Measurements from ENCODE around the gene ZSCAN18.
"Not testable (repeated sequence)": the region's sequence is repeated elsewhere in the genome, so short reads cannot be mapped to it uniquely, and the experiment has no call there.

ZSCAN18 gene, protein sequence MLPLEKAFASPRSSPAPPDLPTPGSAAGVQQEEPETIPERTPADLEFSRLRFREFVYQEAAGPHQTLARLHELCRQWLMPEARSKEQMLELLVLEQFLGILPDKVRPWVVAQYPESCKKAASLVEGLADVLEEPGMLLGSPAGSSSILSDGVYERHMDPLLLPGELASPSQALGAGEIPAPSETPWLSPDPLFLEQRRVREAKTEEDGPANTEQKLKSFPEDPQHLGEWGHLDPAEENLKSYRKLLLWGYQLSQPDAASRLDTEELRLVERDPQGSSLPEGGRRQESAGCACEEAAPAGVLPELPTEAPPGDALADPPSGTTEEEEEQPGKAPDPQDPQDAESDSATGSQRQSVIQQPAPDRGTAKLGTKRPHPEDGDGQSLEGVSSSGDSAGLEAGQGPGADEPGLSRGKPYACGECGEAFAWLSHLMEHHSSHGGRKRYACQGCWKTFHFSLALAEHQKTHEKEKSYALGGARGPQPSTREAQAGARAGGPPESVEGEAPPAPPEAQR

DNA sequence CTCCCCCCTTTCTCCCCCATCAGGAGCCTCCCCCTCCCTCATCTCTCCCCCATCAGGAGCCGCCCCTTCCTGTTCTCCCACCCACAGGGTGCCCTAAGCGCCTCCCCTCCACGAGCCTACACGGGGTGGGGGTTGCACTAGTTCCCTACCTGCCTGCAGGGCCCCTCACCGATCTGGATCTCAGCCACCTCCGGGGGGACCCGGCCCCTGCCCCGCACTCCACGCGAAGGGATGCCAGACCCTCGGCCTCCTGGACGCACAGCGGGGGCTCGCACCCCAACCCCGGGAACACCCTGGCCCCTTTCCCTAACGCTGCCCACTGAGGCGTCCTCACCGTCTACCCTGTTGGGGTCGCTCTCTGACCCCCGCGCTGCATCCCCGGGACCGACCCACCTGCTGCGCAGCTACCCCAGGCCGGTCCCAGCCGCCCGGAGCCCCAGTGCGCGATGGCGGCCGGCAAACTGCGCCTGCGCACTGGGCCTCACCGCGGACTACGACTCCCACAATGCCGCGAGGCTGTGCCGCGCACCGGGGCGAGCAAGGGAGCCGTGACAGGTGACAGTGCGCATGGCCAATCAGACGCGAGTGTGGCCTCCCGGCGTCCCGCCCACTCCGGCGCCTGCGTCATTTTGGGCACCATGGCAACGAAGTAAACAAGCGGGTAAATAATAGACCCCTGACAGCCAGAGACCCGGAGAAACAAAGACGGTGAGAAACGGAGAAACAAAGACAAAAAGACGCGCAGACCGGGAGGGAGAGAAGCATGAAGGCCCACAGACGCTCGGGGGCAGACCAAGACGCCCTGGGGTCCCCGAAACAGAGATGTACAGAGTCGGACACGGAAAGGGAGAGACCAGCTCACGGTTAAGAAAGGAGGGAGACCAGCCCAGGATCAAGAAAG is at the start of gene ZSCAN18:
TSS of gene ZSCAN18 (minus strand) at position 451 of the 901 bp plus-strand sequence. CDS start 7,964 bp downstream, outside the sequence.
- DNase-seq (ENCODE audit: low spot score): peak; percentile 100

DNA sequence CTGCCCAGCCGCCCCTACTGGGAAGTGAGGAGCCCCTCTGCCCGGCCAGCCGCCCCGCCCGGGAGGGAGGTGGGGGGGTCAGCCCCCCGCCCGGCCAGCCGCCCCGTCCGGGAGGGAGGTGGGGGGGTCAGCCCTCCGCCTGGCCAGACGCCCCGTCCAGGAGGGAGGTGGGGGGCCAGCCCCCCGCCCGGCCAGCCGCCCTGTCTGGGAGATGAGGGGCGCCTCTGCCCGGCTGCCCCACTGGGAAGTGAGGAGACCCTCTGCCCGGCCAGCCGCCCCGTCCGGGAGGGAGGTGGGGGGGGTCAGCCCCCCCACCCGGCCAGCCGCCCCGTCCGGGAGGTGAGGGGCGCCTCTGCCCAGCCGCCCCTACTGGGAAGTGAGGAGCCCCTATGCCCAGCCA is 49.4 kb upstream of the ZSCAN18 start:
- DNase-seq (ENCODE audit: low spot score): not testable (repeated sequence)

DNA sequence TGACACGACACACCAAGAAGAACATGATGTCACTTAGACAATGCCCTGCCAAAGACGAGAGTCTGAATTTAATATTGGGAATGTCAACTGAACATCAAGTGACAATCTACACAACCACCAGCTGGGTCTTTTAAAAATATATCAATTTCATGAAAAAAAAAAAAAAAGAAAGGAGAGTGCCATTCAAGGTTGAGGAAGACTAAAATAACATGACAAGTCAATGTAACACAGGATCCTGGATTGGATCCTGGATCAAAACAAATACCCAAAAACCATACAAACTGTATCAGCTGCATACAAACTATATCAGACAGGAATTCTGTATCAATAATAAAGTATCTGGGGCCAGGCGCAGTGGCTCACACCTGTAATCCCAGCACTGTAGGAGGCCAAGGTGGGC is 47.8 kb upstream of the ZSCAN18 start:
- no peak for DNase-seq (ENCODE audit: low spot score)

DNA sequence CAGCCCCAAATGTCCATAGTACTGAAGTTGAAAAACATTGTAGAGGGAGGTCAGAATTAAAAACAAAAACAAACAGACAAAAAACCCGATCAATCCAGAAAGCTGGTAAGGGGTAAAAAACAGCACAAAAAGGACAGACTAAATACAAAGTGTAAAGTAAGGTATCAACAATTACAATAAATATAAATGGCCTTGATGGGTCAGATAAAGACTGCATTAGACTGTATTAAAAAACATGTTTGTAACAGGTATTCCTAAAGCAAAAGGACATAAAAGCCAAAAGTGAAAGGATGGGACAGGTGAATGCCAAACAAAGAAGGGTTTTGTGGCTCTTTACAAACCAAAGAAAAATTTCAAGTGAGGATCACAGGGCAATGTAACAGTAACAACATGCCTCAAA is 36.2 kb upstream of the ZSCAN18 start:
- DNase-seq (ENCODE audit: low spot score): no peak

DNA sequence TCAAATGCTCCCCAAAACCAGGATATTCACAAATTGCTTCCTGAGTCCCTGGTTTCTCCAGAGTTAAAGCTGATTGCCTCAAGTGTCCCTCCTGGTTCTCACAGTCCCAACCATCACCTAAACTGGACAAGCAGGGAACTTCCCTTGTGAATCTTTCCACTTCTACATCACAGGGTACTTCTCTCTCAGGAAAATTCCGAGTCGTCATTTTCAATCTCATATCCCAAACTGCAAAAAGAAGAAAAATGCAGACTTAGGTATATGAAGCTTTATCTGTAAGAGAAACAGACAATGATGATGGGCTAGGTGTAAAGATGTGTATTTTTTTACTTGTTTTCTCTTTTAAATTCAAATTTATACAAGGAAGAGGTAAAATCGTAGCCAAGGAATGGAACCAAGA is 31.3 kb upstream of the ZSCAN18 start:
- no peak for DNase-seq (ENCODE audit: low spot score)

DNA sequence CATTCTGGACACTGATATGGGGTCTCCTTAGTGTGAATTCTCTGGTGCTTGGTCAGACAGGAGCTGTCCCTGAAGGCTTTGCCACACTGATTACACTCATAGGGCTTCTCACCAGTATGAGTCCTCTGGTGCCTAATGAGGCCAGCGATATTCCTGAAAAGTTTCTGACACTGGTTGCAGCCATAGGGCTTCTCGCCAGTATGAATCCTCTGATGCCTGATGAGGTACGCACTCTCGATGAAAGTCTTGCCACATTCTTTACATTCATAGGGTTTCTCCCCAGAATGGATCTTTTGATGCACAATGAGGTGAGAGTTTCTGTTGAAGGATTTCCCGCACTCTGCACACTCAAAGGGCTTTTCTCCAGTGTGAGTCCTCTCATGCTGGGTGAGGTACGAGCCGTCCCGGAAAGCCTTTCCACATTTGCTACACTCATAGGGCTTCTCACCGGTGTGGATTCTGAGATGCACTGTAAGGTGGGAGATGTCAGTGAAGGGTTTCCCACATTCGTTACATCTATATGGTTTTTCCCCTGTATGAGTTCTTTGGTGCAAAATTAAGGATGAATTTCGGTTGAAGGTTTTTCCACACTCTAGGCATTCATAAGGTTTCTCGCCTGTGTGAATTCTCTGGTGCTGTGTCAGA is 30.1 kb upstream of the ZSCAN18 start:
- DNase-seq (ENCODE audit: low spot score): no peak

DNA sequence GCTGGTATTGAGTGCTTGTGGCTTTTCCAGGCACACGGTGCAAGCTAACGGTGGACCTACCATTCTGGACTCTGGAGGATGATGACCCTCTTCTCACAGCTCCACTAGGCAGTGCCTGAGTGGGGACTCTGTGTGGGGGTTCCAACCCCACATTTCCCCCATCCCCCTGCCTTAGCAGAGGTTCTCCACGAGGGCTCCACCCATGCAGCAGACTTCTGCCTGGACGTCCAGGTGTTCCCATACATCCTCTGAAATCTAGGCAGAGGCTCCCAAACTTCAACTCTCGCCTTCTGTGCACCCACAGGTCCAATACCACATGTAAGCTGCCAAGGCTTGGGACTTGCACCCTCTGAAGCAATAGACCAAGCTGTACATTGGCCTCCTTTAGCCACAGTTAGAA is 25.3 kb upstream of the ZSCAN18 start:
- no peak for DNase-seq (ENCODE audit: low spot score)

DNA sequence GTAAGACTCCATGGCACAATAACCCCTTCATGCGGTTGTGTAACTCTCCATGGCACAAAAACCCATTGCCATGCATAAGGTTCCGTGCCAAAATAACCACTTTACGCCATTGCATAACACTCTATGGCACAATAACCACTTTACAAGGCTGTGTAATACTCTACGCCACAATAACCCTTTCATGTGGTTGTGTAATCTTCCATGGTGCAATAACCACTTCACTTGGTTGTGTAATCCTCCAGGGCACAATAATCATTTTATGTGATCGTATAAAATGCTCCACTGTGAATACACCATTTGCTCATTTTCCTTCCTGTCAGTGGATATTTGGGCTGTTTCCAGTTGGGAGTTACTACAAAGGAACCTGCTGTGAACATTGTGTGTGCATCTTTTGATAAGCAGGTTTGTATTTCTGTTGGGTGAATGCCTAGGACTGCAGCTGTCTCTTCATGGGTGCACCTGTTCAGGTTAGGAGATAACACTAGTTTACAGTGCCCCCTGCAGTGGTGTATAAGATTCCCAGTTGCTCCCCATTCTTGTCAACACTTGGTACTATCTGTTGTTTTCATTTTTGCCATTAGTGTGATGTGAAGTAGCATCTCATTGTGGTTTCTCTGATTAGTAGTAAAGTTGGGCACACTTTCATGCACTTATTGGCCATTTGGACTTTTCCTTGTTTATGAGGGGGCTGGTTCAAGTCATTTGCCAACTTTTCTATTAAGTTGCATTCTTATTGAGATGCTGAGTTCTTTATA is 21.1 kb upstream of the ZSCAN18 start:
- DNase-seq (ENCODE audit: low spot score): no peak

DNA sequence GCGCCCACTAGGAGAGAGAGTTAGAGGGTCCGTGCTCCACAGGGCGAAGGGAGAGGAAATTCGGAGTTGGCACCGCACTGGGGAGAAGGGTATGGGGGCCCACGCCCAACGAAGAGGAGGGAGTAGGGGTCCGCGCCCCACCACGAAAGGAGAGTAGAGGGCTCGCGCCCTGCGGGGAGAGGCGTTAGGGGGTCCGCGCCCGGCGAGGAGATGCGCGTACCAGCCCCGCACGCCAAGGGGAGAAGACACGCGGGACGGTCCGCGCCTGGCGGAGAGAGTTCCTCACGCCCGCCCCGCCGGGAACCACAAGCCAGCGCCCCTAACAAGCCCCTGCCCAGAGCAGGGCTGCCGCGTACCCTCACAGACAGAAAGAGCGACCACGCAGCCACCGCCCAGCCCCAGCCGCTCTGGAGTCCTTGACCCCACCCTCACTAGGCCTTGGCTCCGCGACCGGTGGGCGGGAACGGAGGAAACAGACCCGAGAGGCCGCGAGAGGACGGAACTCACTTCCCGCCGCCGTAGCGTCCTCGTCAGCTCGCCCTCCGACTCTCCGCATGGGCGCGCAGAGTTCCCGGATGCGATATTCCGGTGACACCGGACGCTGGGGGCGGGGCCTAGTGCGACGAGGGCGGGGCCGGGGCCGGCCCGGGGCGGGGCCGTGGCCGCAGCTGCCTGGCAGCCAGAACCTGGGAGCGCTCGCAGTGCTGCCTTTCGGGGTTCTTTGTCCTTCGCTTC is 20.0 kb upstream of the ZSCAN18 start:
- no peak for DNase-seq (ENCODE audit: low spot score)

DNA sequence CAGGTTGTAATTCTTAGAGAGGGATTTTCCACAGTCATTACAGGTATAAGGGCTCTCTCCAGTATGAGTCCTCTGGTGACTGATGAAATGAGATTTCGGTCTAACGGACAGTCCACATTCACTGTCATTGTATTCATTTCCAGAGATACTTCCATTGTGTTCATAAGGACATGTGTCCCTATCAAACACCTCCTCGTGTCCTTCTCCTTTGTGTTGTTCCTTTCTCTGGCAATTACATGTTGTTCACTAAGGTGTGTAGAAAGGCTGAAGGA is 10.5 kb upstream of the ZSCAN18 start:
- no peak for DNase-seq (ENCODE audit: low spot score)

DNA sequence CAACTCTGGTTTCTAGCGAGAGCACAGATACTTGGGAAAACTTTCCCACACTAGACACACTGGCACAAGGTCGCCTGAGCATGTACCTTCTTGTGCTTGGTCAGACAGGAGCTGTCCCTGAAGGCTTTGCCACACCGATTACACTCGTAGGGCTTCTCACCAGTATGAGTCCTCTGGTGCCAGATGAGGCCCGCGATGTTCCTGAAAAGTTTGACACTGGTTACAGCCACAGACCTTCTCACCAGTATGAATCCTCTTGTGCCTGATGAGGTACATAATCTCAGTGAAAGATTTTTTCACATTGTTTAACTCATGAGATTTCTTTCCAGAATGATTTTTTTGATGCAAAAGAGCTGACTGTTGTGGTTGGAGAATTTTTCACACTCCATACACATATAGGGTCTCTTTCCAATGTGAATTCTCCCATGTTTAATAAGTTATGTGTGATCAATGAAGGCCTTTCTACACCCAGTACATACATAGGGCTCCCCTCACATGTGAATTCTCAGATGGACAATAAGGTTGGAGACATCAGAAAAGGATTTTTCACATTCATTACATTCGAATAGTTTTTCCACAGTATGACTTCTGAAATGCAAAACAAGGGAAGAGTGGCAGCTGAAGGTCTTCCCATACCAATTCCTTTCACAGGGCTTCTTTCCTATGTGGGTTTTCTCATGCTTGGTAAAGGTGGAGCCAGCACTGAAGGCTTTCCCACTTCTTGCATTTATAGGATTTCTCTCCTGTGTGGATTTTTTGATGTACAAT is 9.9 kb upstream of the ZSCAN18 start:
- DNase-seq (ENCODE audit: low spot score): no peak

DNA sequence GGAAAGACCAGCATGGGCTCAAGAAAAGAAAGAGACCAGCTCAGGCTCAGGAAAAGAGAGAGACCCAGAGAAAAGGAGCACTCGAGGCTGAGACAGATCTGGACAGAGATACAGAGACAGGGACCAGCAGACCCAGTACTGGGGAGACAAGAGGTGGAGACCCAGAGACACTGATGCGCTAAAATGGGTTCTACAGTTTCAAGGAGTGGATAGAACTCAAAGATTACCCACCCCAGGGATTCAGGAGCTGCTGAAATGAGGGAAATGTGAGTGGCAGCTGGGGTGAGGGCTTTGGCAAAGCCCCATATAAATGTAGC is 609 bp upstream of the ZSCAN18 start:
- DNase-seq (ENCODE audit: low spot score): no peak

DNA sequence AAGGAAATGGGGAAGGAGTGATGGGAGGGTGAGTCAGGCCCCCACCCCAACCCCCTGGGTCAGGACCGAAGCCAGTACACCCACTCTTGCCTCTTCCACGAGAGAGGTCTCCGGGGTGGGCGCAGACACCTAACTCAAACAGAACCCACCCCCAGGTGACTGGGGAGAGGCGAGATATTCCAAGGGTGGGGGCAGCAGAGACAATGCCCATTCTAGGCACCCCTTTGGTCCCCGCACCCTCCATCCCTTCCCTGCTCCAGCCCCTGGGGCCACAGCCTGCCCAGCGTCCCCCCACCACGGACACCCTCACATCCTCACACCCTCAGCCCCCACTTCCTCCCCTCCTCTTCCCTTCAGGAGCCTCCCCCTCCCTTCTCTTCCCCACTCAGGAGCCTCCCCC is 682 bp downstream of the ZSCAN18 start:
- no peak for DNase-seq (ENCODE audit: low spot score)

DNA sequence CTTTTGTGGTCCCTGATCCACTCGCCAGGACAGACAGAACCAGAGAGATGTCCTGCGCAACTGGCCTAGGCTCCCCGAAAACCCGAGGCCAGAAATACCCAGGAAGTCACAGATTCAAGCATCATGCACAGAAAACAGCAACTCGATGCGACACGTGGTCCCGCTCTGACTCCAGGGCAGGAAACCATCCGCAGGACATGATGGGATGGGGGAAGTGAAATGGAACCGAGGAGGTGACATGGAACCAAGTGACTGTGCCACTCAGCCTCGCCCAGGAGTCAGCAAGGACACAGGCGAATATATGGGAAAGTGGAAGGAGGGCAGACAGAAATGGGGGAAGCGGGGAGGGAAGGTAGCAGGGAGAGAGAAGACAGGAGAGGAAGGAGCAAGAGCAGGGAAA is 1.1 kb downstream of the ZSCAN18 start:
- DNase-seq (ENCODE audit: low spot score): no peak

DNA sequence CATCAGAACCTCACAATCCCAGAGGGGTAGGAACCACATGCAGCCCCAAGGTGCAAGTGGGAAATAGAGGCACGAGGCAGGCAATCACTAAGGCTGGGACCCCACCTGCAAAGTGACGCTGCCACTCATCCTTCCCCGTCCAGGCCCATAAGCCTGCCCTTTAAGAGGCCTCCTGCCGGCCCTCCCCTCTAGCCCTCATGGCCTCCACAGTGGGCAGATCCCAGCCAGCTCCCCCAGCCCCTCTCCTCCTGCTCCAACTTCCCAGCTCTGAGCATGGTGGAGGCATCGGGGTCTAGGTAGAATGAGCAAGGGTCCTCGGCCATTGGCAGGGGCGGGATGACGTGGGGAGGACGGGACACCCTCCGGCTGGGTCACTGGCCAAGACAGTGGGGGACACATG is 2.7 kb downstream of the ZSCAN18 start:
- DNase-seq (ENCODE audit: low spot score): no peak

DNA sequence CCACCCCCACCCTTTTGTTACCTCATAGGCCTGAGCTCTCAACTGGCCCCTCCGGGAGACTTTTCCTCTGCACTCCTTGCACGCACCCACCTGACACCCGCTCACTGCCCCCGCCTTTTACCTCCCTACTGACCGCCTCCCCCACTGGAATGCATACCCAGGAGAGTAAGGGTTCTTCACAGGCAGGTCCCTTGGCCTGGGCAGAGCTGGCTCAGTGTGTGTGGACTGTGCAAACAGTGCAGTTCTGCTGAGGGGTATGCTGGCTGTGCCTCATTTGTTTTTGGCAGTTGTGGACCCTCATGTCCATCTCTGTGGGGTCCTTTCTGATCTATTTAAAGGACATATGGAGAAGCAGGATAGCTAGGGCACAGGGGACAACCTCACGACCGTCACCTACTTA is 5.0 kb downstream of the ZSCAN18 start:
- no peak for DNase-seq (ENCODE audit: low spot score)

DNA sequence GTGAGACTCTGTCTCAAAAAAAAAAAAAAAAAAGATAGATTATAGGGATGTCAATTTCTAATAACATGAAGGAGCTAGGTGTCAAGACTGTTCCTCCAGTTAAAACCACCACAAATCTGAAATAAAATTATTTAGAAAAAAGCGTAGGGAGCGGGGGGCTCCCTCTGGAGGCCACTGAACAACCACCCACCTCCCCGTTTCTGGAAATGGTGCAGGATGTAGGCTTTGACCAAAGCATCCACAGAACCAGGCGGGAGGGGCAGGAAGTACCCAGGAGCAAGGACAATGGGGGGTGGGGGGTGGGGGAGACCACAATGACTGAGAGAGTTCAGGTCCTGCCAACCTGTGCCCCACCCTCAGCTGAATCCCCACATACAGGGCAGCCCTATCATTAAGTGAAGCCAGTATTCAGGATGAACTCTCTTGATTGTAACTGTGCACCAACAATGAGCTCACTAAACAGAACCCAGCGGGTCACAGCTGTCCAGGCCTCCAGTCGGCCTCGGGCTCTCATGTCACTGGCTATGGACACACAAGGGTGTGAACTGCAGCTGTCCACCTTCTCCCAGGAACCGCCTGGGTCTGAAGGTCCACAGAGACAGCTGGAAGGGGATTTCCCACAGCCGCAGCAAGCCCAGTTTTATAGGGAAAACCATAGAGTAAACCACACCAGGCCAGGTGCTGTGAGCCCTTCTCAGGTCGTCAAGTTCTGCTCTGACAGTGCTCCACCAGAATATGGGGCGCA is 6.6 kb downstream of the ZSCAN18 start:
- DNase-seq (ENCODE audit: low spot score): no peak

DNA sequence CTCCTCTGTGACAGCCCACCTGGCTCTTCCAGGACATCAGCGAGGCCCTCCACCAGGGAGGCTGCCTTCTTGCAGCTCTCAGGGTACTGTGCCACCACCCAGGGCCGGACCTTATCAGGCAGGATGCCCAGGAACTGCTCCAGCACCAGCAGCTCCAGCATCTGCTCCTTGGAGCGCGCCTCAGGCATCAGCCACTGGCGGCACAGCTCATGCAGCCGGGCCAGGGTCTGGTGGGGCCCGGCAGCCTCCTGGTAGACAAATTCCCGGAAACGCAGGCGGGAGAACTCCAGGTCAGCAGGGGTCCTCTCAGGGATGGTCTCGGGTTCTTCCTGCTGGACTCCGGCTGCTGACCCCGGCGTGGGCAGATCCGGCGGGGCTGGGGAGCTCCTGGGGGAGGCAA is 8.2 kb downstream of the ZSCAN18 start:
- DNase-seq (ENCODE audit: low spot score): no peak

DNA sequence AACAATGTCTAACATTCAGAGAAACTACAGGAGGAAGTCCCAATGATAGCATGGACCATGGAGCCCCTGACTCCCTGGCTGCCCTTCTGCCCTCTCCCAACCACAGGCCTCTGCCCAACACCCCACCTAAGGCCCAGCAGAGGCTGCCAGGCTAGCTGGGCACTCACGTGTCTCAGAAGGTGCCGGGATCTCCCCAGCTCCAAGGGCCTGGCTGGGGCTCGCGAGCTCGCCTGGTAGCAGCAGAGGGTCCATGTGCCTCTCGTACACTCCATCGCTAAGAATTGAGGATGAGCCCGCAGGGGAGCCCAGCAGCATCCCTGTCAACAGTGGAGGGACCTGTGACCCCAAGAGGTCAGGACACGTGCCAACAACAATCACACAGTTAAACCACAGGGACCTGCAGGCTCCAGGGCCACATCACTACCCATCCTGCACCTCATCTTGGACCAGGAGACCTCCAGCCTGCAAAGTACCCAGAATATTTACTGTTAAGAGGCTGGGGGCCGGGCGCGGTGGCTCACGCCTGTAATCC is 9.4 kb downstream of the ZSCAN18 start:
- no peak for DNase-seq (ENCODE audit: low spot score)

Data from ecto neural progenitor cell (in vitro differentiated cells).